MG63 (cell line): ENCODE results near the gene ADCK2. TPM values are rescaled to one million over a fixed set of nuclear protein-coding genes. Genes with fewer than 3 reads are reported as not detected.
"Not testable (repeated sequence)": the region's sequence is repeated elsewhere in the genome, so short reads cannot be mapped to it uniquely, and the experiment has no call there.

ENCODE experiments used
- DNase-seq: peaks from one replicate; pipeline ENCODE4 v3.0.0-alpha.2; 2020
- H3K27me3 ChIP-seq: fragments of 250-450 bp; sonication (Bioruptor Pico); 2 replicates; pipeline ENCODE4 v1.5.1; 2020; ENCODE audit warnings: mild to moderate bottlenecking, moderate library complexity
- H3K36me3 ChIP-seq: fragments of 250-450 bp; sonication (Bioruptor Pico); 2 replicates; pipeline ENCODE4 v1.5.1; 2020; ENCODE audit warnings: mild to moderate bottlenecking, moderate library complexity
- H3K4me3 ChIP-seq: fragments of 250-450 bp; sonication (Bioruptor Pico); 2 replicates; pipeline ENCODE4 v1.5.1; 2020; ENCODE audit warnings: mild to moderate bottlenecking, moderate library complexity
- H3K9me3 ChIP-seq: fragments of 250-450 bp; sonication (Bioruptor Pico); 2 replicates; pipeline ENCODE4 v1.5.1; 2020; ENCODE audit warnings: mild to moderate bottlenecking, moderate library complexity
- total RNA-seq: library from RNA; depleted of rRNA; stranded (reverse); fragments of >200 nt; shearing (Covaris generic); gene quantifications from 2 replicates; pipeline ENCODE4 v1.2.3, GENCODE V29; 2014; ENCODE audit warnings: low replicate concordance

Gene ADCK2
- total RNA-seq, 1 experiment from 2014 or later: 37.2 TPM

DNA sequence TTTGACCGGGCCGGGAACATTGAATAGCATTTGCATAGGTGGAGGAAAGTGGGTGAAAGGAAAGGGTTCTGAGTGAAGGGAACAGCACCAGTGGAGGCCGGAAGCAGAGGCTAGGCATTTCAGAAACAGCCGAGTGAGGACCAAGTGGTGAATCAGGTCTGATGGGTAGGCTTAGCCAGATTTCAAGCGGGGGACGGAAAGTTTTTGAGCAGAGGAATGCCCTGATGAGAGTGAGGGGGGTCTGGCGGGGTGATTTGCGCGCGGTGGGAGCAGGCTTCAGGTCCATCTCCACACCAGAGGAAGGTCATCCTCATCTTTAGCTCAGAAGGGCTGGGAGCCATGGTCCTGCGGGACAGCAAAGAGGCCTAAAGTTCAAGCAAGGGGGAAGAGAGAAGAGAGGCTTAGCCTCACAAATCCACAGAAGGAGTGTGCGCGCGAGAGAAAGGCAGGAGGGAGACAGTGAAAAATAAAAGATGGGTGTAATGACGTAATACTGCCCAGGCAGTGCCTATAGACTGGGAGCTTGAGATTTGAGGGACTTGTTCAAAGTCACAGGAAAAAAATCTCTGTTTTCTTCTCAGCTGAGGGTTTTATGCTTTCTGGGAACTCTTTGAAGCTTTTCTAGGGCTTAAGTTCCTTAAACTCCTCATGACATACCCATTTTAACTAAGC lies 31.1 kb upstream of the ADCK2 start:
- H3K4me3 ChIP-seq: peak overlapping the region; percentile 52
- no peaks in the 10 kb centered on the region for H3K9me3 ChIP-seq
- H3K36me3 ChIP-seq: peaks cover 6% of the 10 kb centered on the region
- H3K27me3 ChIP-seq: no peaks in the 10 kb centered on the region
- no peak for DNase-seq

DNA sequence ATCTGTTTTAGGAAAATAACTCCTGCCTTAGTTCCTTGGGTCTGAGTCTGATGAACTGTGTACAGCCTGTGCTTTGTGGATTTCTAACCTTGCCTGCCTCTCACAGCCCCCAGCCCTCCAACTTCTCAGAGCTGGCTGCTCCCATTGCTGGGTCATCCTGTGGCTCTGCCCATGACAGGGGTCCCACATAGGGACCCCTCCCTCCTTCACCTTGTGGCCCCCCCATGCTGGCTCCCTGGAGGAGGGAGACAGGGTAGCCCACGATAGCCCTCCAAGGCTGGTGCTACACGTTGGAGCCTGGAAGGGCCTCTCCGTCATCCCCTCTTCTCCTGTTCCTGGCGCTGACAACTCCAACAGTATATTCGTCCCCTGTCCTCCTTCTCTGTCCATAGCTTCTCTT lies 29.3 kb upstream of the ADCK2 start:
- Histone ChIP-seq H3K9me3 (no peaks in the 10 kb centered on the region), H3K4me3 (no peak overlapping the region), H3K27me3 (no peaks in the 10 kb centered on the region), H3K36me3 (no peaks in the 10 kb centered on the region; the same call in 1 of the 2 replicates)
- no peak for DNase-seq

DNA sequence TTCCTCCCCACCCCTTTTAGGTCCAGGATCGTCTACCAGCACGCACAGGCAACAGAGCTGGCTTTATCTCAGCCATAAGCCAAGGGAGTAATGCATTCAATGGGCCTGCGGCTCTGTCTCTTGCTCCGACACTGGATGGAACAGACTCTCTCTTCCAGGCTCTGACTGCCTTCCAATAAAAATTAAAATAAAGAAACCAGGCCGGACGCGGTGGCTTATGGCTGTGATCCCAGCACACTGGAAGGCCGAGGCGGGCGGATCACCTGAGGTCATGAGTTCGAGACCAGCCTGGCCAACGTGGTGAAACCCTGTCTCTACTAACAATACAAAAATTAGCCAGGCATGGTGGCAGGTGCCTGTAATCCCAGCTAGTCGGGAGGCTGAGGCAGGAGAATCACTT lies 28.0 kb upstream of the ADCK2 start:
- not testable (repeated sequence) for H3K4me3 ChIP-seq, H3K9me3 ChIP-seq, DNase-seq, H3K27me3 ChIP-seq, H3K36me3 ChIP-seq

DNA sequence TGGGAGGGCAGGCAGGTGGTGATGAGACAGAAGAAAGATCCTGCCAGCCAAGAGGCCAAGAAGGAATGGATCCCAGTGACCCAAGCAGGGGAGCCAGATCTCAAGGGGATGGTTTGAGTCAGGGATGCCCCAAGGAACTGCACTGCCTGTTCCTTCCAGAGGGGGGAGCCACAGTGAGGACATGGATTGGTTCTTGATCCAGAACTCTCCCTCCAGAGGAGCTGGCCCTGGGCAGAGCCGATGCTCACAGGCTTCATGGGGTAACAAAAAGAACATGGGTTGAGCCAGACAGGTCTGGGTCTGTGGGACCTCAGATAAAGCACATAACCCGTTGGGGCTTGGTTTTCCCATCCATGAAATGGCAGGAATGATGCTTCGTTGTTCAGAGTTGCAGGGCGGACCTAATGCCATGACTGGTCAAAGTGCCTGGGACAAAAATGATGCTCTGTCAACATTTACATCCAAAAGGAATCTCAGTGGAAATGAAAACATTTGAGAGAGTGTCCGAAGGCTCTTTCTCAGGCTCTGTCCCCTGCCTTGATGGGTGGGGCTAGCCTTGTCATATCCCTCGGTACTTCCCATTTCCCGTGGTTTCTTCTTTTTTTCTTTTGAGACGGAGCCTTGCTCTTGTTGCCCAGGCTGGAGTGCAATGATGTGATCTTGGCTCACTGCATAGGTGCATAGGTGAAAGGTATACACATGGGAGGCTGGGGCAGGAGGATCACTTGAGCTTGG lies 27.4 kb upstream of the ADCK2 start:
- Histone ChIP-seq H3K36me3 (no peaks in the 10 kb centered on the region), H3K4me3 (no peak overlapping the region), H3K9me3 (no peaks in the 10 kb centered on the region), H3K27me3 (no peaks in the 10 kb centered on the region)
- no peak for DNase-seq

DNA sequence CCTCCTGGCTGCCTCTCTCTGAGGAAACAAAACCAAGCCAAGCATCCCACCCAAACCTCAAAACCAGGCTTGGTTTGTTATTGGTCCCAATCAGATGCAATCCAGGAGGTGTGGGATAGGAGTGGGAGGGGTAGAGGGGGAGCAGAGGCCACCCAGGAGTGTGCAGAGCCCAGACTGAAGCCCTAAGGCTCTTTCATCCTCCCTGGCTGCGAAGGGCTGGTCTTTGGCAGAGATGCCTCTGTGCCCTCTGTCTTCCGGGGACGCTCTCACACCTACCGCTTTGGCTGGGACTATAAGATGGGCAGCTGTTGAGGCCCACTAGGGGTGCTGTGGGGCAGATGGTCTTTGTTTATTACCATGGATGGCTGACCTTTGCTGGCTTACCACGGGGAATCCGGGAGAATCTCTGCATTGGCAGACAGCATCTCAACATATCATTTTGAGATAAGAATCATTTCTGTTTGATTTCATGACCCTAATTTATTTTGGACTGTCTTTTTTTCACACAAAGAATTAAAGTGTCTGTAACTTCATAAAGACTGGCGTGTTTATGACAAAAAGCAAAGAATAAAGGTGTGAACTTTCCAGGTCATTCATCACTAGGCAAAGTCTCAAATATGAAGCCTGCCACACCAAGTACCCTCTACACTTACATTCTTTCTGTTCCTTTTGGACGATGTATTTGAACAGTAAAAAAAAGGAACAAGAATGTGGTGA lies 25.7 kb upstream of the ADCK2 start:
- H3K4me3 ChIP-seq: no peak overlapping the region
- H3K36me3 ChIP-seq: no peaks in the 10 kb centered on the region
- H3K9me3 ChIP-seq: no peaks in the 10 kb centered on the region
- no peaks in the 10 kb centered on the region for H3K27me3 ChIP-seq
- DNase-seq: peak; percentile 48

DNA sequence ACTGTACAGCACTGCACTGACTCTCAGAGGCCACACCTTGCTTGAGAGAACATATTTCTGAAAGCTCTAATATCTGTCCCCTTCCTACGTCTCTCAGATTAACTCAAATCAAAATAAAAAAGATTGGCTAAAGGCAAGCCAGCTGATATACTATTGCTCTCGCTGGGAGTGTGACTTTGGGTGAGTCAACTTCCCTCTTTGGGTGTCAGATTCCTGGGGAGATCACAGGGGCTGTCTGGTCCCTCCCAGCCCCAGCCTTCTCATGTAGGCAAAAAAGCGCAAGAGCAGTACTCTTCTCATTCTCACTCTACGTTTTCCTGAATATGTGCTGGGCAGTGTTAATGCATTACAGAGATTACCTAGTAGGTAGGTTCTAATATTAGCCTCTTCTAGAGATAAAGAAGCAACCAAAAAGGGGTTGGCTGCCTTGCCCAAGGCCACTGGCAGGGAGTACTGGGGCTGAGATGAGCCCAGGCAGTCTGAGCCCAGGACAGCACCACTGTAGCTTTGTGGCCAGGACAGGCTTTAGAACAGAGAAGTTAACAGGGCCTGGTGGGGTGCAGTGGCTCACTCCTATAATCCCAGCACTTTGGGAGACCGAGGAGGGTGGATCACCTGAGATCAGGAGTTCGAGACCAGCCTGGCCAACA lies 23.1 kb upstream of the ADCK2 start:
- Histone ChIP-seq H3K36me3 (no peaks in the 10 kb centered on the region), H3K9me3 (no peaks in the 10 kb centered on the region), H3K4me3 (no peak overlapping the region), H3K27me3 (no peaks in the 10 kb centered on the region)
- DNase-seq: peak; percentile 18

DNA sequence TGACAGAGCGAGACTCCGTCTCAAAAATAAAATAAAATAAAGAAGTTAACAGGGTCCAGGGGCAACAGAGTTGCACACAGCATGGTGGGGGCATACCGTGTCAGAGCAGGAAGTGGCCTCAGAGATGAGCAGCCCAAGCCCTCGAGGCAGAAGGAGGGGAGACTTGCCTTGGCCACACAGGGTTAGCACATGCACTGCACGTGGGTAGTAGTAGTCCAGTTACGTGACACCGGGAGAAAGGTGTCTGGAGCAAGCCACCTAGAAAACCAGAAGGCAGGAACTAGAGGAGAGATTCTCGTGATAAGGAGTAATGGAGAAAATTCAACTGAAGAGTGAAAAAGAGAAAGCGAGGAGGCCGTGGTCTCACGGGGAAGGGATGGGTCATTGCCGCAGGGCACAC lies 22.4 kb upstream of the ADCK2 start:
- Histone ChIP-seq H3K27me3 (no peaks in the 10 kb centered on the region), H3K4me3 (no peak overlapping the region), H3K36me3 (no peaks in the 10 kb centered on the region), H3K9me3 (no peaks in the 10 kb centered on the region)
- no peak for DNase-seq

DNA sequence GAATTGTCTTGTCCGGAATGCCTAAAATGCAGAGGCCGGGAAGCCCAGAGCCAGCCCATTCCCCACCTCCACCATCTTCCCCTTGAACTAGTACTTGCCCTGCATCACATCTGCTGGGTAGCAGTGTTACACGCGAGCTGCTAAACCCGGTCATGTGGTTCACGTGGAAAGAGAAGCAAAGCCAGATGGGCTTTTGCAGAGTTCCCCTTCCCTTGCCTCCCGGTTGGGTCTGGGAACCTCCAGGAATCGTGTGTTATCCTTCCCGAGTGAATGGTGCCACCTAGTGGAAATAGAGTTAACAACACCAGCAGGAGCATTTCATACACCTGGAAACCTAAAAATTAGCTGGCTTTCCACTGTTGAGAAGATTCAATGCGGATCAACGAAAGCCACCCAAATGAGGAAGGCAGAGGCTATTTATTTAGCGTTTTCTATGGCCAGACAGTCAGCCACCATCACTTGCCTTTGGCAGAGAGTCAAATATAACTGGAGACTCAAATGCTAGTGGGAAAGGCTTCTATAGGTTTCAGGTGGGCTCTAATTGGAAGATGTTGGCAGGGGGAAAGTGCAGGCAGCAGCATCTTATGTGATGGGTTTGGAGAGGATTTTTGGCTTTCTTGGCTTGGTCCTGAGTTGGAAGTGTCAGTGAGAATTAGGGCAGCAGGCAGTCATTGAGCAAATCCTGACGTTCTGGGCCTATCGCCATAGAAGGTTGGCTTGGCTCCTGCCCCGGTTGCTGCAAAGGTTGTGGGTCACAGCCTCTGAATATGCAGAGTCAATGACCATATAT lies 19.2 kb upstream of the ADCK2 start:
- no peaks in the 10 kb centered on the region for H3K27me3 ChIP-seq
- no peaks in the 10 kb centered on the region for H3K36me3 ChIP-seq
- peak; percentile 41 for DNase-seq
- no peak overlapping the region for H3K4me3 ChIP-seq
- H3K9me3 ChIP-seq: no peaks in the 10 kb centered on the region

DNA sequence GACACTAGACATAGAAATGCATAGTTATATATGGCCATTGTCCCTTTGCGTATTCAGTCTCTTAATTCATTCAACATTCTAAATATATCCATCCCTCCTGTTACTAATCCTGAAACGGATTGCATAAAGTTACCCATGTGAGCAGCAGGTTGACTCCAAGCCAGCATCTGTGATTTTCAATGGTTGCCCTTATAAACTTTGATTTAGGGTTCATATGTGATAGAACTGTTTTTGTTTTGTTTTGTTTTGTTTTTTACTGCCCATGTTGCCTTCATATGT lies 18.7 kb upstream of the ADCK2 start:
- Histone ChIP-seq H3K9me3 (no peaks in the 10 kb centered on the region), H3K27me3 (no peaks in the 10 kb centered on the region), H3K36me3 (no peaks in the 10 kb centered on the region), H3K4me3 (no peak overlapping the region)
- no peak for DNase-seq

DNA sequence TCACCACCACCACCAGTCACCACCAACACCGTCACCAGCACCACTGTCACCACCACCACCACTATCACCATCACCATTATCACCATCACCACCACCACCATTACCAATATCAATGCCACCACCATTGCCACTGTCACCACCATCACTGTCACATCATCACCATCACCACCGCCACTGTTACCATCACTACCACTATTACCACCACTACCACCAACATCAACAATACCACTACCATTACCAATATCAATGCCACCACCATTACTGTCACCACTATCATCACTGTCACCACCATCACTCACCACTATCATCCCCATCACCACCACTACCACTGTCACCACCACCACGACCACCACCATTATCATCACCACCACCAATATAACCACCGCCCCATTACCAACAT lies 18.1 kb upstream of the ADCK2 start:
- H3K9me3 ChIP-seq: no peaks in the 10 kb centered on the region
- no peaks in the 10 kb centered on the region for H3K27me3 ChIP-seq
- H3K36me3 ChIP-seq: no peaks in the 10 kb centered on the region
- H3K4me3 ChIP-seq: no peak overlapping the region
- no peak for DNase-seq

DNA sequence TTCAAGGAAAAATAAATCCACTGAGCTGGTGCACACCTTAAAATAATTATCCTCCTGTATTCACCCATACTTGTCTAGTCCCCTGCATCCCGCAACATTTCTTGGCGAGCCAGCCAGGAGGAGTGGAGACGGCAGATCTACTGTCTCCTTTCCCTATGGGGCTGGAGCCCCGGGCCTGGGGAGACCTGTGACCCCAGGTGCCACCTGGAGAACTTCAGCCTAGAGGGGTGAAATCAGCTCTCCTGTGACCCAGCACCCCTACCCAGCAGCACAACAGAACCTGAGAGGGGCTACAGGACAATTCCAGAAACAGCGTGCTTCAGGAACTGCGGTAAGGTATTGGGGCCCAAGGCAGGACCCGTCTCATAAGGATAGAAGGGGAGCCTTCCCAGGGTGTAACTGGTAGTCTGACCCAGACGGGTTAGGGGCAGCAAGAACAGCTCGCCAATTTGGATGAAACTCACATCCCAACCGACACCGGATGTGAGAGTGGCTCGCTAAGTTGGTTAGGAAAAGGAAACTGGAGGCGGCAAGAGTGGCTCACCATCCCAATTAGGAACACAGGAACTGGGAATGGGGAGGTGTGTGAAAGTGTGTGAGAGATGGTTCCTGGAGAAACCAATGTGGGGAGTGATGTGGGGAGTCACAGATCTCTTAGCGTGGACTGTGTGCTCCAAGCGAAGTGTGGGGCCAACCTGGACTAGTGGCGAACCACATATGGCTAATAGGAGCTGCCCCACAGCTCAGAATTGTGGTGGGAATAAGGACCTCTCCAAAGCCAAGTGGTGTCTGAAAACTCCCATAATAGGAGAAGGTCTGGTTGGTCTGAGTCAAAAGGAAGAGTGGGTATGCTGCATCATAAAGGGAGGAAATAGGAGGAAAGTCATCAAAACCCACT lies 17.0 kb upstream of the ADCK2 start:
- no peak for DNase-seq
- no peak overlapping the region; the same call in 1 of the 2 replicates for H3K4me3 ChIP-seq

DNA sequence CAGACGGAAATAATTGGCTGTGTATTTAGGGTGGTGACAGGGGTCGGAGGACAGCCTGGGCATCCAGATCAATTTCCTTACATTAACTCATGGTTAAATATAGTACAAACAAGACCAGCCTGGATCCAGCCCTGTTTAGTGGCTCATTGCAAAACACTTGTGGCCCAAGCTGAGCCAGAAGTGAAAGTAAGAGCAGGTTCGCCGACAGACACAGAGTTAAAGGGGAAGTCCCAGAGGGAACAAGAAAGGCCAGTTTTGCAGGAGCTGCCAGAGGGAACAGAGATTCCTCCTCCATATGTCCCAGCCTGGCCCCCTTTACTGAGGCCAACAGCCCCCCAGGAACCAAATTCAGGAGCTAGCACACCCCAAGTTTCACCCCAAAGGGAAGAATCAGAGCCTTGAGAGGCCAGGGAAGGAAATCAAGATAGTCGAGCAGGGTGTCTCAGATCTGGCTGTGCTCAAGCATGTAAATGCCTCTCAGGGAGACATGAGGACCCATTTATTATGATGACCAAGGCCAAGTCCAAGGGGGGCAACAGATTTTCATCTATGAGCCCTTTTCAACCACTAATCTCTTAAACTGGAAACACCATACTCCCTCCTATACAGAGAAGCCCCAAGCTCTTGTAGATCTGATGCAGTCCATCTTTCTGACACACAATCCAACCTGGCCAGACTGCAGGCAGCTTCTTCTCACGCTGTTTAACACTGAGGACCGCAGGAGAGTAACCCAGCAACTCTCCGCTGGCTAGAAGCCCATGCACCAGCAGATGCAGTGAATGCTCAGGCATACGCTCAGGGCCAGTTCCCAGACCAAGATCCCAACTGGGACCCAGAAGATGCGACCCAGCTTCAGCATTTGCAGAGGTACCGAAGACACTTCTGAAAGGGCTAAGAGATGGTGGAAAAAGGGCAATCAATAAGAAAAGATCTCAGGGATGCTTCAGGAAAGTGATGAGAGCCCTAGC lies 15.9 kb upstream of the ADCK2 start:
- DNase-seq: peak; percentile 35
- Histone ChIP-seq H3K4me3 (peak overlapping the region; percentile 31), H3K36me3 (no peaks in the 10 kb centered on the region), H3K9me3 (no peaks in the 10 kb centered on the region), H3K27me3 (no peaks in the 10 kb centered on the region)

More for the DNA sequence above, 17.0 kb upstream of the ADCK2 start:
- Histone ChIP-seq H3K36me3 (no peaks in the 10 kb centered on the region), H3K27me3 (no peaks in the 10 kb centered on the region), H3K9me3 (no peaks in the 10 kb centered on the region)

DNA sequence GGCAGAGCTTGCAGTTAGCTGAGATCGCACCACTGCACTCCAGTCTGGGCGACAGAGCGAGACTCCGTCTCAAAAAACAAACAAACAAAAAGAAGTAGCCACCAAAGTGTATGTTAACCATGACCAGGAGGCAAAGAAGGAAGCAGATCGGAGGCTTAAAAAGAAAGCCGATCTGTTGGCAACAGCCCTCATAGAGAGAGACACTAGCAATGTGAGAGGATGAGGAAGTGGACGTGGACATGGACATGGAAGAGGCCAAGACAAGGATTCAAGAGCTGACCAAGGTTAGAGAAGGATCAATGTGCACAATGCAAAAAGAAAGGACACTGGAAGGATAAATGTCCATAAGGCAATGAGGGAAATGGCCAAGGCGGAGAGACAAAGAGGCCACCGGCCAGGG lies 14.9 kb upstream of the ADCK2 start:
- no peaks in the 10 kb centered on the region for H3K27me3 ChIP-seq
- H3K4me3 ChIP-seq: no peak overlapping the region
- no peaks in the 10 kb centered on the region for H3K36me3 ChIP-seq
- H3K9me3 ChIP-seq: no peaks in the 10 kb centered on the region
- DNase-seq: no peak

DNA sequence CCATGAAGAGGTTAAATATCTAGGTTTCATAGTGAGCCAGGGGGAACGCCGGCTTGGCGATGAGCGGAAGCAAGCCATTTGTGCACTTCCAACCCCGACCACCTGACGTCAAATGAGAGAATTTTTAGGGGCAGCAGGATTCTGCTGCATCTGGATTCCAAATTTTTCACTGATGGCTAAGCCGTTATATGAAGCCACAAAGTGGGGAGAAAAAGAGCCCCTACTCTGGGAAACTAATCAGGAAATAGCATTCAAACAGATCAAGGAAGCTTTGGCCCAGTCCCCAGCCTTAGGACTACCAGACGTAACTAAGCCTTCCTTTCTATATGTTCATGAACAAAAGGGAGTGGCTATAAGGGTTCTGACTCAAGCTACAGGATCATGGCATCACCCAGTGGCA lies 12.9 kb upstream of the ADCK2 start:
- Histone ChIP-seq H3K4me3 (no peak overlapping the region), H3K9me3 (no peaks in the 10 kb centered on the region), H3K27me3 (no peaks in the 10 kb centered on the region), H3K36me3 (no peaks in the 10 kb centered on the region)
- no peak for DNase-seq

DNA sequence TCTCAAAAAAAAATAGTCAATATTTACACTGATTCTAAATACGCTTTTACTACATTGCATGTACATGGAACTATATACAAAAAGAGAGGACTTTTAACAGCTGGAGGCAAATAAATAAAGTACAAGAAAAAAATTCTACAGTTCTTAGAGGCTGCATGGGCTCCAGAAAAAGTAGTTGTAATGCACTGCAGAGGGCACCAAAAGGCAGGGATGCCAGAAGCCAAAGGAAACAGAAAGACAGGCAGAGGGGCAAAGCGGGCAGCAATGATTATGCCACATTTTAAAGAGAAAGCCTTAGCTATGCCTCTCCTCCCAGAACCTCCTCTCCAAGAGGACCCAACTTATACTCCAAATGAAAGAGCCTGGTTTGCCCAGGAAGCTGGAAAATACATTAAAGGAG lies 11.6 kb upstream of the ADCK2 start:
- DNase-seq: no peak
- no peak overlapping the region for H3K4me3 ChIP-seq
- H3K9me3 ChIP-seq: no peaks in the 10 kb centered on the region
- no peaks in the 10 kb centered on the region for H3K27me3 ChIP-seq
- no peaks in the 10 kb centered on the region for H3K36me3 ChIP-seq
